Activated CD4-positive, alpha-beta memory T cell treated with anti-CD3 and anti-CD28 coated beads, Interleukin-2, amount 10 ng/mL, durations not matched to agents 7 days and 5 days (primary cell): ENCODE data around the gene CDCP2. TPM values are rescaled to one million over a fixed set of nuclear protein-coding genes. Genes with fewer than 3 reads are reported as not detected.

Source experiments
- CTCF ChIA-PET: fragments of 350-600 bp; sonication (Branson Sonifier 250); formaldehyde crosslinking; loops from one replicate; lab custom pipeline; 2021; ENCODE audit warnings: antibody characterized with exemption, inconsistent platforms; lab: Charles Lee
- POLR2A ChIA-PET: fragments of 350-600 bp; sonication (Branson Sonifier 250); formaldehyde crosslinking; loops from one replicate; lab custom pipeline; 2021; ENCODE audit warnings: antibody characterized with exemption; lab: Charles Lee
- DNase-seq: peaks from one replicate; pipeline ENCODE4 v3.0.0-alpha.2; 2020
- H3K27ac Mint-ChIP-seq: one replicate; pipeline ENCODE4 v1.8.0; 2021; ENCODE audit warnings: mild to moderate bottlenecking, mixed read lengths
- H3K27me3 Mint-ChIP-seq: one replicate; pipeline ENCODE4 v1.8.0; 2021; ENCODE audit warnings: mixed read lengths
- H3K36me3 Mint-ChIP-seq: one replicate; pipeline ENCODE4 v1.8.0; 2021; ENCODE audit warnings: low read depth, mixed read lengths
- H3K4me1 Mint-ChIP-seq: one replicate; pipeline ENCODE4 v1.8.0; 2021; ENCODE audit warnings: mixed read lengths
- H3K4me3 Mint-ChIP-seq: one replicate; pipeline ENCODE4 v1.8.0; 2021; ENCODE audit warnings: mild to moderate bottlenecking, mixed read lengths
- H3K9me3 Mint-ChIP-seq: one replicate; pipeline ENCODE4 v1.8.0; 2021; ENCODE audit warnings: mixed read lengths
- total RNA-seq, 2 experiments: library from RNA; stranded (reverse); gene quantifications; one replicate each; pipeline ENCODE4 v1.2.3, GENCODE V29; 2021

CDCP2 gene
- total RNA-seq, 2 experiments from 2014 or later, result not detected

DNA sequence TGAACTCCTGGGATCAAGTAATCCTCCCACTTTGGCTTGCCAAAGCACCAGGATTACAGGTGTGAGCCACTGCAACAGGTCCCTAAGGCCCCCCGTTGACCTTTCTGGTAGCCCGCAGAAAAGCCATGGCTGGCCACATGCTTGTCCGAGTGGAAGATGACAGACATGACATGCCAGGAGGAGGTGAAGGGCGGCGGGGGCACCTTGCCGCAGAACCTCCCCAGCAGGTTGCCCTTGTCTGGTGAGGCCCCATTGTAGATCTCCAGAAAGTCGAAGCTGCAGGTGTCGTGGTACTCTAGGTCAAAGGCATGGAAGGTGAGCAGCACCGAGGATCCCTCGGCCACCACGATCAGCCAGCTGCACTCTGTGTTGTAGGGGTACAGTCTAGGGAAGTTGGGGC lies 8.4 kb downstream of the CDCP2 start:
- ChIA-PET CTCF (no interaction called here), POLR2A (no interaction called here)
- Mint-ChIP-seq H3K27me3 (no peaks in the 10 kb centered on the region), H3K36me3 (no peaks in the 10 kb centered on the region), H3K27ac (no peak overlapping the region), H3K4me3 (no peak overlapping the region), H3K9me3 (no peaks in the 10 kb centered on the region), H3K4me1 (peaks cover under 1% of the 10 kb centered on the region)
- no peak for DNase-seq

GRCh38 chr1:54142146-54142900 lies 10.5 kb downstream of the CDCP2 start:
- POLR2A ChIA-PET, result no interaction called here
- Mint-ChIP-seq H3K4me1 (no peaks in the 10 kb centered on the region), H3K4me3 (no peak overlapping the region), H3K9me3 (no peaks in the 10 kb centered on the region), H3K27me3 (no peaks in the 10 kb centered on the region), H3K36me3 (no peaks in the 10 kb centered on the region), H3K27ac (no peak overlapping the region)
- DNase-seq, result no peak
- CTCF ChIA-PET, result no interaction called here

GRCh38 chr1:54139711-54140110 lies 13.1 kb downstream of the CDCP2 start:
- Mint-ChIP-seq H3K4me3 (no peak overlapping the region), H3K27ac (no peak overlapping the region), H3K36me3 (no peaks in the 10 kb centered on the region), H3K27me3 (no peaks in the 10 kb centered on the region), H3K4me1 (no peaks in the 10 kb centered on the region), H3K9me3 (no peaks in the 10 kb centered on the region)
- DNase-seq, result no peak
- POLR2A ChIA-PET, result no interaction called here
- CTCF ChIA-PET, result no interaction called here

DNA sequence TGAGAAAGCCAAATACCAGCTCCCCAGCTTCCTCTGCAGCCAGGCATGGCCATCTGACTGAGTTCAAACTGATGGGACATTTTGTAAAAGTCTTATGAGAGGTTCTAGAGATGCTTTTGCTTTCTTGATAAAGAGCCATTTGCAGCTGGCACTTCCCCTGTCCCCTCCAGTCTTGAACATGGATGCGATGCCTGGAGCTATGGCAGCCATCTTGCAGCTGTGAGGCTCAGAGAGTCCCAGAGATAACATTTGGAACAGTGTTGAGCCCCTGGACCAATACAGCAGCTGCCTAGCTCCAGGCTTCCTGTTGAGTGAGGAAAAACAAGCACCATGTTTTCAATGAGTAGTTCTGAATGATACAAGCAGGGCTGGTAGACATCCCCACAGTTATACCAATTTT lies 13.8 kb downstream of the CDCP2 start:
- no peaks in the 10 kb centered on the region for H3K4me1 Mint-ChIP-seq
- H3K9me3 Mint-ChIP-seq, result no peaks in the 10 kb centered on the region
- no peak for DNase-seq
- H3K27me3 Mint-ChIP-seq, result no peaks in the 10 kb centered on the region
- CTCF ChIA-PET, result no interaction called here
- POLR2A ChIA-PET, result no interaction called here
- H3K4me3 Mint-ChIP-seq, result no peak overlapping the region
- H3K36me3 Mint-ChIP-seq, result no peaks in the 10 kb centered on the region
- no peak overlapping the region for H3K27ac Mint-ChIP-seq

- Mint-ChIP-seq H3K27me3 (no peaks in the 10 kb centered on the region), H3K27ac (no peak overlapping the region), H3K36me3 (no peaks in the 10 kb centered on the region), H3K4me3 (no peak overlapping the region), H3K4me1 (no peaks in the 10 kb centered on the region), H3K9me3 (no peaks in the 10 kb centered on the region)
- no peak for DNase-seq
- ChIA-PET CTCF (interaction anchor here (1.2 kb wide), 1 partner anchor 45 kb away, joined by 4 read pairs; no protein-coding TSS in a partner anchor), POLR2A (no interaction called here)
These were observed 15.2 kb downstream of the CDCP2 start for GRCh38 chr1:54137534-54138061.

- Mint-ChIP-seq H3K27ac (no peak overlapping the region), H3K4me1 (no peaks in the 10 kb centered on the region), H3K4me3 (no peak overlapping the region), H3K27me3 (no peaks in the 10 kb centered on the region), H3K36me3 (no peaks in the 10 kb centered on the region), H3K9me3 (no peaks in the 10 kb centered on the region)
- DNase-seq, result no peak
- POLR2A ChIA-PET, result no interaction called here
- CTCF ChIA-PET, result interaction anchor here (1.2 kb wide), 1 partner anchor 45 kb away, joined by 4 read pairs; no protein-coding TSS in a partner anchor
These were observed 15.8 kb downstream of the CDCP2 start for GRCh38 chr1:54136963-54137533.

- no peak for DNase-seq
- CTCF ChIA-PET, result interaction anchor here (1.2 kb wide), 1 partner anchor 46 kb away, joined by 4 read pairs; no protein-coding TSS in a partner anchor
- no peaks in the 10 kb centered on the region for H3K9me3 Mint-ChIP-seq
- no peak overlapping the region for H3K27ac Mint-ChIP-seq
- no peaks in the 10 kb centered on the region for H3K4me1 Mint-ChIP-seq
- no peak overlapping the region for H3K4me3 Mint-ChIP-seq
- H3K27me3 Mint-ChIP-seq, result peaks cover 3% of the 10 kb centered on the region
- H3K36me3 Mint-ChIP-seq, result no peaks in the 10 kb centered on the region
- POLR2A ChIA-PET, result no interaction called here
These were observed 16.4 kb downstream of the CDCP2 start for GRCh38 chr1:54136269-54136896.

DNA sequence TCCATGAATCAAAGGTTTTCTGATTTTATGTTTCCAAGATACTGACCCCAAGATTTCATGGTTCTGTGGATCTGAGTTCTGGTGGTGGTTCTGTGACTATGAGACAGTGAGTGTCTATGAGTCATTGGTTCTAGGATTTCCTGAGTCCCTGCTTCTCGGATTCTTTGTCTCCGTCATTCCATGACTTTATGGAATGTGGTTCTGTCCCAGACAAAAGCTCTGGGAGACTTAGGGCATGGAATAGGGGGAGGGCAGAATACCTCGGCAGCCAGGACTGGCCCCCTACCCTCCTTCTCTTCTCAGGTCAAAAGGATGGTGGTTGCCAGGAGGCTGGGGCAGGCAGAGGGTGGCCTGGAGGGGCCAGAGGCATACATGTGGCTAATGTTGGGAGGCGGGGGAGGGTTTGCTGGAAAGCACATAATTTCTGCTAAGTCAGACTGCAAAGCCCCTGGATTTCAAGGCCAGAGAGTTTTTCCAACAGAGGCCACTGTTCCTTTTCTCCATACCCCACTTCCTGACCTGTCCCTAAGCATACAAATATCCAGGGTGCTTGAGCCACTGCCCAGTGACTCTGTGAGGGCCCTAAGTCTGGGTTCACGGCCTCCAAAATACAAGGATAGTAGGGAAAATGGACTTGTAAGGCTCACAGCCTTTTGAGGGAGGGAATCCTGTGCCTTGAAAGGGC lies 17.2 kb downstream of the CDCP2 start:
- H3K27ac Mint-ChIP-seq, result no peak overlapping the region
- CTCF ChIA-PET, result no interaction called here
- POLR2A ChIA-PET, result no interaction called here
- H3K9me3 Mint-ChIP-seq, result no peaks in the 10 kb centered on the region
- H3K27me3 Mint-ChIP-seq, result peaks cover 8% of the 10 kb centered on the region
- no peak overlapping the region for H3K4me3 Mint-ChIP-seq
- no peaks in the 10 kb centered on the region for H3K4me1 Mint-ChIP-seq
- H3K36me3 Mint-ChIP-seq, result no peaks in the 10 kb centered on the region
- DNase-seq, result no peak

- Mint-ChIP-seq H3K4me1 (no peaks in the 10 kb centered on the region), H3K36me3 (no peaks in the 10 kb centered on the region), H3K9me3 (no peaks in the 10 kb centered on the region), H3K4me3 (no peak overlapping the region), H3K27me3 (peaks cover 8% of the 10 kb centered on the region), H3K27ac (no peak overlapping the region)
- ChIA-PET CTCF (interaction anchor here (0.7 to 1.1 kb wide), 2 partner anchors 9 to 20 kb away, joined by 3 to 9 read pairs; no protein-coding TSS in a partner anchor), POLR2A (no interaction called here)
- DNase-seq, result no peak
These were observed 18.5 kb downstream of the CDCP2 start for GRCh38 chr1:54134295-54134694.

GRCh38 chr1:54132495-54132894 lies 20.3 kb downstream of the CDCP2 start:
- CTCF ChIA-PET, result no interaction called here
- H3K9me3 Mint-ChIP-seq, result no peaks in the 10 kb centered on the region

GRCh38 chr1:54131419-54131818 lies 21.4 kb downstream of the CDCP2 start:
- no peak for DNase-seq
- Mint-ChIP-seq H3K27me3 (peaks cover 8% of the 10 kb centered on the region), H3K9me3 (no peaks in the 10 kb centered on the region), H3K27ac (no peak overlapping the region), H3K36me3 (no peaks in the 10 kb centered on the region), H3K4me3 (no peak overlapping the region), H3K4me1 (no peaks in the 10 kb centered on the region)
- POLR2A ChIA-PET, result no interaction called here
- CTCF ChIA-PET, result interaction anchor here (0.8 kb wide), 1 partner anchor 51 kb away, joined by 3 read pairs; no protein-coding TSS in a partner anchor

More at GRCh38 chr1:54132495-54132894, 20.3 kb downstream of the CDCP2 start:
- Mint-ChIP-seq H3K36me3 (no peaks in the 10 kb centered on the region), H3K4me1 (no peaks in the 10 kb centered on the region), H3K27me3 (peaks cover 8% of the 10 kb centered on the region), H3K4me3 (no peak overlapping the region), H3K27ac (no peak overlapping the region)
- POLR2A ChIA-PET, result no interaction called here
- no peak for DNase-seq

- CTCF ChIA-PET, result interaction anchor here (0.6 kb wide), 1 partner anchor 214 kb away, joined by 4 read pairs; no protein-coding TSS in a partner anchor
- H3K27ac Mint-ChIP-seq, result no peak overlapping the region
- peaks cover 8% of the 10 kb centered on the region for H3K27me3 Mint-ChIP-seq
These were observed 22.9 kb downstream of the CDCP2 start for GRCh38 chr1:54129858-54130257.

More at GRCh38 chr1:54129858-54130257, 22.9 kb downstream of the CDCP2 start:
- Mint-ChIP-seq H3K9me3 (no peaks in the 10 kb centered on the region), H3K4me1 (no peaks in the 10 kb centered on the region), H3K4me3 (no peak overlapping the region), H3K36me3 (no peaks in the 10 kb centered on the region)
- DNase-seq, result no peak
- POLR2A ChIA-PET, result no interaction called here
